Measurements from ENCODE around the gene RGS2. TPM values are rescaled to one million over a fixed set of nuclear protein-coding genes. Genes with fewer than 3 reads are reported as not detected.
A peak's percentile ranks its signal among the peaks of the same experiment; 100 is the strongest.

RGS2 gene
- total RNA-seq, 6 experiments from 2014 or later: 4.4 to 7.6 (median 5.9) TPM

DNA sequence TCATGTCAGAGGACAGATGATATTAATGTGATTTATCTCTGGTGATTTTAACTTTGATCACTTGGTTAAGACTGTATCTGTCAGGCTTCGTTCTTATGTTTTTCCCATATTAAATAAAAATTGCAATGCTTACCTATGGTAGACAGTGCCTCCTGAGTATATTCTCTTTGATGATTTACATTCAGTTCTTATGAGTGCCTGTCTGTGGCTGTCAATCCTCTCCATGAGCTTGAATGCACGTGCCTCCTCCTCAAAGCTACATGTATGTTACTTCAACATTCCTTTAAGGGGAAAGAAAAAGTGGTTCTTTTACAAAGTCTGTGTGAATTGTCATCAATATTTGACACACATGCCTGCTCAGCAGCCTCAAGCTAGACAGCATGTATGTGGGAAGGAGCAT lies 44.2 kb upstream of the RGS2 start:
- DNase-seq: no peak

DNA sequence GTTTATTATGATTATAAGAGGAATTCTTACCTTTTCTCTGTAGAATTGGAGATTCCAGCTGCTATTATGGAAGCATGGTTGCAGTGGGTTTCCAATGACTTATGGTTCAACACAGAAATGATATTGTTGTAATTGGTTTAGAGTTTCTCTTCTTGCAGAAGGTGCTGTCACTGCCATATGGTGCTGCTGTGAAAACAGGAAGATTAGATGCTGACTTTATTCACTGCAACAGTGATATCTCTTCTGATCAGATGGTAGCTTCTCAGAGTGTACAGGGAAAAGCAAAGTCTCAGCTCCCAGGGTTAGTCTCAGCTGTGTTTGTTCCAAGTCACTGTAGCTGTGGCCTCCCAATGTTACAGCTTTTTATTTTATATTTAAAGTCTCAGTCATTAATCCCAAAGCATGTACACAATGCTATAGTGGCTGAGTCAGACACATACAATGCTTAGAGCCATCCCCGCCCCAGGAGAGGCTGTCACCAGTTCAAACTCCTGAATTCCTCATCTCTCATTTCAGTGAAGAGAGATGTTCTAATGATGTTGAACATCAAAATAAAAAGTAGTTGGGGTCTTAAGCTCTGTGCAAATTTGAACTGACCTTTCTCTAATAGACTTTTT lies 42.7 kb upstream of the RGS2 start:
- peak overlapping the region; percentile 27; the same call in 1 of the 2 replicates for H3K27ac Mint-ChIP-seq
- H3K36me3 Mint-ChIP-seq (ENCODE audit: low read depth): no peaks in the 10 kb centered on the region
- TF ChIP-seq, protein P1, sequence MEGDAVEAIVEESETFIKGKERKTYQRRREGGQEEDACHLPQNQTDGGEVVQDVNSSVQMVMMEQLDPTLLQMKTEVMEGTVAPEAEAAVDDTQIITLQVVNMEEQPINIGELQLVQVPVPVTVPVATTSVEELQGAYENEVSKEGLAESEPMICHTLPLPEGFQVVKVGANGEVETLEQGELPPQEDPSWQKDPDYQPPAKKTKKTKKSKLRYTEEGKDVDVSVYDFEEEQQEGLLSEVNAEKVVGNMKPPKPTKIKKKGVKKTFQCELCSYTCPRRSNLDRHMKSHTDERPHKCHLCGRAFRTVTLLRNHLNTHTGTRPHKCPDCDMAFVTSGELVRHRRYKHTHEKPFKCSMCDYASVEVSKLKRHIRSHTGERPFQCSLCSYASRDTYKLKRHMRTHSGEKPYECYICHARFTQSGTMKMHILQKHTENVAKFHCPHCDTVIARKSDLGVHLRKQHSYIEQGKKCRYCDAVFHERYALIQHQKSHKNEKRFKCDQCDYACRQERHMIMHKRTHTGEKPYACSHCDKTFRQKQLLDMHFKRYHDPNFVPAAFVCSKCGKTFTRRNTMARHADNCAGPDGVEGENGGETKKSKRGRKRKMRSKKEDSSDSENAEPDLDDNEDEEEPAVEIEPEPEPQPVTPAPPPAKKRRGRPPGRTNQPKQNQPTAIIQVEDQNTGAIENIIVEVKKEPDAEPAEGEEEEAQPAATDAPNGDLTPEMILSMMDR (IDR thresholded peaks at IDR 0.05): no peak
- H3K4me1 Mint-ChIP-seq (ENCODE audit: low read depth): peaks cover 56% of the 10 kb centered on the region
- H3K4me3 Mint-ChIP-seq: no peak overlapping the region
- no peaks in the 10 kb centered on the region for H3K9me3 Mint-ChIP-seq
- peak; percentile 50 for DNase-seq
- peaks cover 2% of the 10 kb centered on the region; the same call in 1 of the 2 replicates for H3K27me3 Mint-ChIP-seq (ENCODE audit: insufficient read depth)

More for the DNA sequence above, 44.2 kb upstream of the RGS2 start:
- H3K9me3 Mint-ChIP-seq: no peaks in the 10 kb centered on the region
- H3K27ac Mint-ChIP-seq: no peak overlapping the region
- TF ChIP-seq, protein P1 (IDR thresholded peaks at IDR 0.05): no peak
- H3K4me3 Mint-ChIP-seq: no peak overlapping the region
- H3K4me1 Mint-ChIP-seq (ENCODE audit: low read depth): peaks cover 57% of the 10 kb centered on the region
- peaks cover 2% of the 10 kb centered on the region; the same call in 1 of the 2 replicates for H3K27me3 Mint-ChIP-seq (ENCODE audit: insufficient read depth)
- no peaks in the 10 kb centered on the region for H3K36me3 Mint-ChIP-seq (ENCODE audit: low read depth)

DNA sequence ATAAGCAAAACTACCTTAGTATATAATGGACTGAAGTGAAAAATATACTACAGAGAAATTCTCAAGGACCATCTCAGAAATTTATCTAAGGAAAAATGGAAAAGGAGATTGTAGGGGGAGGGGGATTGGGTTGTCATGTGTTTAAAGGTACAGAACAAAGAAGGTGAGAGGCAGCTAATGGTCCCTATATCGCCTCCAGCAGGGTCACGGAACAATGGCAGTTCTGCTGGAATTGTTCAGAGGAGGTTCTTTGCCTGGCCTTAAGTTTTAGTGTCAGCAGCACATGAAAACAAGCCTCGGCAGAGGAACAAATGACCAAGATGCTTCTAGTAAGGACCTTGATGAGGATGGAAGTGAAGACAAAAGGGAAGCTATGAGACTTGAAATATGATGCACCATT lies 42.0 kb upstream of the RGS2 start:
- H3K36me3 Mint-ChIP-seq (ENCODE audit: low read depth): no peaks in the 10 kb centered on the region
- no peak overlapping the region for H3K27ac Mint-ChIP-seq
- peaks cover 53% of the 10 kb centered on the region for H3K4me1 Mint-ChIP-seq (ENCODE audit: low read depth)
- TF ChIP-seq, protein P1 (IDR thresholded peaks at IDR 0.05): no peak; the same call in 1 of the 2 replicates
- no peak for DNase-seq
- H3K27me3 Mint-ChIP-seq (ENCODE audit: insufficient read depth): peaks cover 2% of the 10 kb centered on the region; the same call in 1 of the 2 replicates
- H3K9me3 Mint-ChIP-seq: no peaks in the 10 kb centered on the region
- no peak overlapping the region for H3K4me3 Mint-ChIP-seq

DNA sequence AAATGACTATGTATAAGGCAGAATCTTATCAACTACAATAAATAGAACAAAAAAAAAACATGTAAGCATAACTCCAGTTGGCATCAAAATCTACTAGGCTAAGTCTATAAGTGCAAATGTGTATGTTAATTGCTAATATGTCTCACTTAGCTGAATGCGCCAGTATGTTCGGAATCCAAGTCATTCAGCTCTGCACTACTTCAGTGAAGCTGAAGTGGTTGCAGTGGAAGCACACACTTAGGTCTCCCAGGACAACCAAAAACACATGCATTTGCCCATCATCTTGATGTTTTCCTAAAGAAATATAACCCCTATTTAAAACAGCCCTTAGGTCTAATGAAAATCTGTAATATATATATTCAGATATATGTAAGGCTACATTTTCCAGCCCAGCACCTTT lies 41.0 kb upstream of the RGS2 start:
- H3K27ac Mint-ChIP-seq: no peak overlapping the region
- TF ChIP-seq, protein P1 (IDR thresholded peaks at IDR 0.05): no peak

DNA sequence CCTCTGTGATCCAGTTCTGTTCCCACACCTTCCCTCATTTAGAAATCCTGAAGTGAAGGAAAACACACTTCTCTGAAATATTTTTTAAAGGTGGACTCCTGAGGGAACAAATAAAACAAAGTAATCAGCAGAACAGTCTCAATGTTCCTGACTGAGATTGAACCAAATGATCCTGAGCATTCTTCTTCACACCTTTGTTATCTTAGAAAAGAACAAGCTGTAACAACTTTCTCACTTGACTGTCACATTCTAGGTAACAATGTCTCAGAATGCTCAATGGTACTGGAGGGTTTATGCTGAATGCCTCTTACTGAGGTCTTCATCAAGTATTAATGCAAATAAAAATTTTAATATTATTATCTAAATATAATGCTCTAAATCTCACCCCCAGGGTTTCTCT lies 40.4 kb upstream of the RGS2 start:
- no peaks in the 10 kb centered on the region for H3K36me3 Mint-ChIP-seq (ENCODE audit: low read depth)
- peaks cover 38% of the 10 kb centered on the region for H3K4me1 Mint-ChIP-seq (ENCODE audit: low read depth)
- no peak for DNase-seq
- H3K27me3 Mint-ChIP-seq (ENCODE audit: insufficient read depth): no peaks in the 10 kb centered on the region
- H3K27ac Mint-ChIP-seq: no peak overlapping the region
- no peaks in the 10 kb centered on the region for H3K9me3 Mint-ChIP-seq
- no peak overlapping the region for H3K4me3 Mint-ChIP-seq
- TF ChIP-seq, protein P1 (IDR thresholded peaks at IDR 0.05): no peak

More for the DNA sequence above, 41.0 kb upstream of the RGS2 start:
- Mint-ChIP-seq H3K4me3 (no peak overlapping the region), H3K36me3 (ENCODE audit: low read depth) (no peaks in the 10 kb centered on the region), H3K4me1 (ENCODE audit: low read depth) (peaks cover 45% of the 10 kb centered on the region), H3K9me3 (no peaks in the 10 kb centered on the region), H3K27me3 (ENCODE audit: insufficient read depth) (peaks cover 1% of the 10 kb centered on the region; the same call in 1 of the 2 replicates)
- DNase-seq: no peak
